Activated CD4-positive, alpha-beta memory T cell treated with anti-CD3 and anti-CD28 coated beads for 36 hours (primary cell): Measurements from ENCODE around the gene DEPDC5. TPM values are rescaled to one million over a fixed set of nuclear protein-coding genes. Genes with fewer than 3 reads are reported as not detected.

Experiments
- CTCF ChIA-PET: fragments of 350-600 bp; sonication (Branson Sonifier 250); formaldehyde crosslinking; loops from one replicate; lab custom pipeline; 2021; ENCODE audit warnings: antibody characterized with exemption, inconsistent platforms; lab: Charles Lee
- POLR2A ChIA-PET: fragments of 350-600 bp; sonication (Branson Sonifier 250); formaldehyde crosslinking; loops from one replicate; lab custom pipeline; 2021; ENCODE audit warnings: antibody characterized with exemption; lab: Charles Lee
- DNase-seq: peaks from one replicate; pipeline ENCODE4 v3.0.0-alpha.2; 2020
- H3K27ac Mint-ChIP-seq: one replicate; pipeline ENCODE4 v1.8.0; 2021; ENCODE audit warnings: mixed read lengths
- H3K27me3 Mint-ChIP-seq: one replicate; pipeline ENCODE4 v1.8.0; 2021; ENCODE audit warnings: mixed read lengths
- H3K36me3 Mint-ChIP-seq: one replicate; pipeline ENCODE4 v1.8.0; 2021; ENCODE audit warnings: mixed read lengths
- H3K4me1 Mint-ChIP-seq: one replicate; pipeline ENCODE4 v1.8.0; 2021; ENCODE audit warnings: low read depth, mixed read lengths
- H3K4me3 Mint-ChIP-seq: one replicate; pipeline ENCODE4 v1.8.0; 2021; ENCODE audit warnings: mild to moderate bottlenecking, mixed read lengths
- H3K9me3 Mint-ChIP-seq: one replicate; pipeline ENCODE4 v1.8.0; 2021; ENCODE audit warnings: mixed read lengths
- intact Hi-C: fragments of 100-400 bp; cut with micrococcal nuclease; formaldehyde crosslinking; loops from one replicate; pipeline ENCODE4 v1.15.1; 2023
- total RNA-seq, 2 experiments: library from RNA; stranded (reverse); gene quantifications; one replicate each; pipeline ENCODE4 v1.2.3, GENCODE V29; 2021

The DEPDC5 gene
- total RNA-seq, 2 experiments from 2014 or later, result 27.5 to 31.6 TPM

DNA sequence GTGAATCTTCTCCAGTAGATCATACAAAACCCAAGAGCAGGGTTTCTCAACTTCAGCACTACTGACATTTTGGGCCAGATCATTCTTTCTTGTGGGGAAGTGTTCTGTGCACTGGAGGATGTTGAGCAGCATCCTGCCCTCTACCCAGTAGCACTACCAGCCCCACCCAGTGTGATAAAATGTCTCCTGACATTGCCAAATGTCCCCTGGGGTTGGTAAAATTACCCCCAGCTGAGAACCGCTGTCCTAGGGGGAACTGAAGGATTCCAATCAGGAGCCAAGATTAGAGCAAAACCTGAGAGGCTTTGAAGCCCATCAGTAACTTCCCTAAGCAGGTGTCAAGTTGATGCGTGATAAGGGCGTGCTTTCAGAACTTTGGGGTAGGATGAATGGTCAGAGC, 129.2 kb downstream of the DEPDC5 start:
- Mint-ChIP-seq H3K27me3 (no peaks in the 10 kb centered on the region), H3K27ac (no peak overlapping the region), H3K9me3 (no peaks in the 10 kb centered on the region), H3K4me3 (no peak overlapping the region), H3K4me1 (no peaks in the 10 kb centered on the region), H3K36me3 (peaks cover 20% of the 10 kb centered on the region)
- ChIA-PET POLR2A (no interaction called here), CTCF (interaction anchor here (0.9 kb wide), 1 partner anchor 66 kb away, joined by 3 read pairs; no protein-coding TSS in a partner anchor)
- intact Hi-C loops, result no loop called here
- no peak for DNase-seq

- H3K27me3 Mint-ChIP-seq, result no peaks in the 10 kb centered on the region
- peaks cover 20% of the 10 kb centered on the region for H3K36me3 Mint-ChIP-seq
- no peak overlapping the region for H3K27ac Mint-ChIP-seq
- CTCF ChIA-PET, result interaction anchor here (0.9 kb wide), 1 partner anchor 65 kb away, joined by 3 read pairs; no protein-coding TSS in a partner anchor
- no peak overlapping the region for H3K4me3 Mint-ChIP-seq
- H3K4me1 Mint-ChIP-seq, result no peaks in the 10 kb centered on the region
- POLR2A ChIA-PET, result interaction anchor here (0.5 kb wide), 1 partner anchor 121 kb away, joined by 3 read pairs; no protein-coding TSS in a partner anchor
- intact Hi-C loops, result no loop called here
- no peak for DNase-seq
- no peaks in the 10 kb centered on the region for H3K9me3 Mint-ChIP-seq
Measured at GRCh38 chr22:31883989-31884388, 130.2 kb downstream of the DEPDC5 start.

- no peak for DNase-seq
- Mint-ChIP-seq H3K4me3 (no peak overlapping the region), H3K27me3 (no peaks in the 10 kb centered on the region), H3K4me1 (no peaks in the 10 kb centered on the region), H3K36me3 (peaks cover 15% of the 10 kb centered on the region), H3K9me3 (no peaks in the 10 kb centered on the region), H3K27ac (no peak overlapping the region)
- intact Hi-C loops, result no loop called here
- ChIA-PET CTCF (no interaction called here), POLR2A (no interaction called here)
Measured at GRCh38 chr22:31891366-31892079, 137.7 kb downstream of the DEPDC5 start.

DNA sequence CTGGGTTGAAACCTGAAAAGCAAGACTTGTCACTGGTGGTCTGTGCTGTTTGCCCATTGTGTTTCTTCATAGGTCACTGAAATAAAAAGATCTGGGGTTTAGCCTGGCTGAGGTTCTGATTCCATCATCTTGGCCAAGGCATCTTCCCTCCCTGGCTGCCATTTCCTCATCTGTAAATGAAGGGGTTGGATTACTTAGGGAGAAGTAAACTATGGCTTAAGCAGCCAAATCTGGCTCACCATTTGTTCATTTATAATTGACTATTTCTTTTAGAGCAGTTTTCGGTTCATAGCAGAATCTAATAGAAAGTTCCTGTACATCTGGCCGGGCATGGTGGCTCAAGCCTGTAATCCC, 138.2 kb downstream of the DEPDC5 start:
- Mint-ChIP-seq H3K4me3 (no peak overlapping the region), H3K9me3 (no peaks in the 10 kb centered on the region), H3K27ac (no peak overlapping the region), H3K36me3 (peaks cover 15% of the 10 kb centered on the region), H3K27me3 (no peaks in the 10 kb centered on the region), H3K4me1 (no peaks in the 10 kb centered on the region)
- POLR2A ChIA-PET, result no interaction called here
- intact Hi-C loops, result no loop called here
- no peak for DNase-seq
- CTCF ChIA-PET, result no interaction called here

- H3K4me1 Mint-ChIP-seq, result no peaks in the 10 kb centered on the region
- H3K36me3 Mint-ChIP-seq, result peaks cover 18% of the 10 kb centered on the region
- DNase-seq, result no peak
- H3K27me3 Mint-ChIP-seq, result no peaks in the 10 kb centered on the region
- intact Hi-C loops, result no loop called here
- CTCF ChIA-PET, result no interaction called here
- no peak overlapping the region for H3K4me3 Mint-ChIP-seq
- no peak overlapping the region for H3K27ac Mint-ChIP-seq
- POLR2A ChIA-PET, result no interaction called here
- H3K9me3 Mint-ChIP-seq, result no peaks in the 10 kb centered on the region
Measured at GRCh38 chr22:31893460-31893859, 139.6 kb downstream of the DEPDC5 start.

- POLR2A ChIA-PET, result no interaction called here
- H3K4me3 Mint-ChIP-seq, result no peak overlapping the region
- no peaks in the 10 kb centered on the region for H3K4me1 Mint-ChIP-seq
- H3K27me3 Mint-ChIP-seq, result no peaks in the 10 kb centered on the region
- H3K27ac Mint-ChIP-seq, result no peak overlapping the region
- H3K9me3 Mint-ChIP-seq, result no peaks in the 10 kb centered on the region
- CTCF ChIA-PET, result no interaction called here
- peaks cover 8% of the 10 kb centered on the region for H3K36me3 Mint-ChIP-seq
- intact Hi-C loops, result no loop called here
- DNase-seq, result no peak
Measured at GRCh38 chr22:31895411-31896123, 141.7 kb downstream of the DEPDC5 start.

- H3K9me3 Mint-ChIP-seq, result no peaks in the 10 kb centered on the region
- DNase-seq, result no peak
- no peaks in the 10 kb centered on the region for H3K4me1 Mint-ChIP-seq
- H3K36me3 Mint-ChIP-seq, result peaks cover 8% of the 10 kb centered on the region
- POLR2A ChIA-PET, result no interaction called here
- H3K4me3 Mint-ChIP-seq, result no peak overlapping the region
- H3K27ac Mint-ChIP-seq, result no peak overlapping the region
- CTCF ChIA-PET, result no interaction called here
- H3K27me3 Mint-ChIP-seq, result no peaks in the 10 kb centered on the region
- intact Hi-C loops, result no loop called here
Measured at GRCh38 chr22:31896472-31896871, 142.7 kb downstream of the DEPDC5 start.

GRCh38 chr22:31897842-31898805, 144.3 kb downstream of the DEPDC5 start:
- CTCF ChIA-PET, result interaction anchor here (0.9 kb wide), 1 partner anchor 72 kb away, joined by 3 read pairs; no protein-coding TSS in a partner anchor
- POLR2A ChIA-PET, result no interaction called here
- intact Hi-C loops, result no loop called here
- Mint-ChIP-seq H3K9me3 (no peaks in the 10 kb centered on the region), H3K36me3 (peaks cover 9% of the 10 kb centered on the region), H3K27me3 (no peaks in the 10 kb centered on the region), H3K4me3 (no peak overlapping the region), H3K4me1 (no peaks in the 10 kb centered on the region), H3K27ac (no peak overlapping the region)
- no peak for DNase-seq

DNA sequence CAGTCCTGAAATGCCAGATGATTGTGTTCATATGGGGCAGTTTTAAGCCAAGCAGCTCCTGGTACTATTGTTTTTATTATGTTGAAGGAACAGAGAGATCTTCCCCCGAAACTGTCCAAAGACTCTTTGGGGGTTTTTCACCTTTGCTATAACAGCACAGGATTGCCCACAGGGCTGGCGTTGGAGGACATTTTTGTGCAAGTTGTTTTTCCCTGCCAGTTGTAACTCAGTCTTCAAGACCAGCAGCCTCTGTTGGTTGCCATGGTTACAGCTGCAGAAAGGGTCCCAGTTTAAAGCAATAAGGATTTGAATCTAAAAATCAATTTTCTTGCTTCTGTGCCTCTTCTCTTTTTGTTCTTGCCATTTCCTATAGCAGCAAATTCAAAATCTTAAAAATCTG, 145.1 kb downstream of the DEPDC5 start:
- Mint-ChIP-seq H3K36me3 (peaks cover 8% of the 10 kb centered on the region), H3K9me3 (no peaks in the 10 kb centered on the region), H3K27ac (no peak overlapping the region), H3K27me3 (no peaks in the 10 kb centered on the region), H3K4me3 (no peak overlapping the region), H3K4me1 (no peaks in the 10 kb centered on the region)
- intact Hi-C loops, result no loop called here
- CTCF ChIA-PET, result no interaction called here
- POLR2A ChIA-PET, result interaction anchor here (0.6 kb wide), 1 partner anchor 711 kb away, joined by 3 read pairs; no protein-coding TSS in a partner anchor
- DNase-seq, result no peak

GRCh38 chr22:31899669-31900068, 145.8 kb downstream of the DEPDC5 start:
- Mint-ChIP-seq H3K36me3 (peaks cover 8% of the 10 kb centered on the region), H3K4me3 (no peak overlapping the region), H3K27ac (no peak overlapping the region), H3K27me3 (no peaks in the 10 kb centered on the region), H3K9me3 (no peaks in the 10 kb centered on the region), H3K4me1 (no peaks in the 10 kb centered on the region)
- no peak for DNase-seq
- intact Hi-C loops, result no loop called here
- CTCF ChIA-PET, result no interaction called here
- POLR2A ChIA-PET, result interaction anchor here (0.6 kb wide), 1 partner anchor 710 kb away, joined by 3 read pairs; no protein-coding TSS in a partner anchor

GRCh38 chr22:31901388-31902137, 147.7 kb downstream of the DEPDC5 start:
- Mint-ChIP-seq H3K36me3 (peaks cover 15% of the 10 kb centered on the region), H3K4me3 (no peak overlapping the region), H3K27me3 (no peaks in the 10 kb centered on the region), H3K27ac (no peak overlapping the region), H3K9me3 (no peaks in the 10 kb centered on the region), H3K4me1 (no peaks in the 10 kb centered on the region)
- POLR2A ChIA-PET, result no interaction called here
- no peak for DNase-seq
- intact Hi-C loops, result no loop called here
- CTCF ChIA-PET, result no interaction called here
